ENCODE measurements around the gene FBXL7.

GRCh38 chr5:15763754-15764153, 263.8 kb downstream of the FBXL7 start:
- no peak for TF ChIP-seq TAF1 (IDR thresholded peaks at IDR 0.05; ENCODE audit: low read depth)
- no peak for TF ChIP-seq EZH2 (IDR thresholded peaks at IDR 0.05; ENCODE audit: borderline replicate concordance, insufficient read depth, low read length, poor library complexity, severe bottlenecking)
- no peak for TF ChIP-seq CTCF (IDR thresholded peaks at IDR 0.05; ENCODE audit: poor library complexity, severe bottlenecking)
- no peak for TF ChIP-seq RAD21 (conservative IDR thresholded peaks at IDR 0.05)
- TF ChIP-seq POLR2AphosphoS5 (IDR thresholded peaks at IDR 0.05), result no peak
- TF ChIP-seq, protein P1, sequence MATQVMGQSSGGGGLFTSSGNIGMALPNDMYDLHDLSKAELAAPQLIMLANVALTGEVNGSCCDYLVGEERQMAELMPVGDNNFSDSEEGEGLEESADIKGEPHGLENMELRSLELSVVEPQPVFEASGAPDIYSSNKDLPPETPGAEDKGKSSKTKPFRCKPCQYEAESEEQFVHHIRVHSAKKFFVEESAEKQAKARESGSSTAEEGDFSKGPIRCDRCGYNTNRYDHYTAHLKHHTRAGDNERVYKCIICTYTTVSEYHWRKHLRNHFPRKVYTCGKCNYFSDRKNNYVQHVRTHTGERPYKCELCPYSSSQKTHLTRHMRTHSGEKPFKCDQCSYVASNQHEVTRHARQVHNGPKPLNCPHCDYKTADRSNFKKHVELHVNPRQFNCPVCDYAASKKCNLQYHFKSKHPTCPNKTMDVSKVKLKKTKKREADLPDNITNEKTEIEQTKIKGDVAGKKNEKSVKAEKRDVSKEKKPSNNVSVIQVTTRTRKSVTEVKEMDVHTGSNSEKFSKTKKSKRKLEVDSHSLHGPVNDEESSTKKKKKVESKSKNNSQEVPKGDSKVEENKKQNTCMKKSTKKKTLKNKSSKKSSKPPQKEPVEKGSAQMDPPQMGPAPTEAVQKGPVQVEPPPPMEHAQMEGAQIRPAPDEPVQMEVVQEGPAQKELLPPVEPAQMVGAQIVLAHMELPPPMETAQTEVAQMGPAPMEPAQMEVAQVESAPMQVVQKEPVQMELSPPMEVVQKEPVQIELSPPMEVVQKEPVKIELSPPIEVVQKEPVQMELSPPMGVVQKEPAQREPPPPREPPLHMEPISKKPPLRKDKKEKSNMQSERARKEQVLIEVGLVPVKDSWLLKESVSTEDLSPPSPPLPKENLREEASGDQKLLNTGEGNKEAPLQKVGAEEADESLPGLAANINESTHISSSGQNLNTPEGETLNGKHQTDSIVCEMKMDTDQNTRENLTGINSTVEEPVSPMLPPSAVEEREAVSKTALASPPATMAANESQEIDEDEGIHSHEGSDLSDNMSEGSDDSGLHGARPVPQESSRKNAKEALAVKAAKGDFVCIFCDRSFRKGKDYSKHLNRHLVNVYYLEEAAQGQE (IDR thresholded peaks at IDR 0.05; ENCODE audit: borderline replicate concordance), result no peak
- TF ChIP-seq MXI1 (conservative IDR thresholded peaks at IDR 0.05; ENCODE audit: poor library complexity, severe bottlenecking), result no peak
- no peak for TF ChIP-seq EP300 (conservative IDR thresholded peaks at IDR 0.05; ENCODE audit: poor library complexity, severe bottlenecking)
- no peak for TF ChIP-seq SMC3 (conservative IDR thresholded peaks at IDR 0.05; ENCODE audit: poor library complexity)
